ENCODE measurements around the gene PXMP2.

DNA sequence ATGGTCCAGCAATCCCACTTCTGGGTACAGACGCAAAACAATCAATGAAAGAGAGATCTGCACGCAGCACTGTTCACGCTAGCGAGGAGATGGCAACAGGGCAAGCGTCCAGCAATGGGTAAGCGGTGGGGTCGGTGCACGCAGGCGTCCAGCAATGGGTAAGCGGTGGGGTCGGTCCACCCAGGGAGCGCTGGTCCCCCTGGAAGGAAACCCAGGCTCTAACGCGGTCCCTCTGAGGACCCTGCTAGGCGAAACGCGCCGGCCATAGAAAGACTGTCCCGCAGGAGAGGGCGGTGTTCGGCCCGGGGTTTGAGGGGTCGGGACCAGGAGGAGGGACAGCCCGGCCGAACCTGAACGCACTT lies 22.6 kb downstream of the PXMP2 start:
- TF ChIP-seq, protein P1, sequence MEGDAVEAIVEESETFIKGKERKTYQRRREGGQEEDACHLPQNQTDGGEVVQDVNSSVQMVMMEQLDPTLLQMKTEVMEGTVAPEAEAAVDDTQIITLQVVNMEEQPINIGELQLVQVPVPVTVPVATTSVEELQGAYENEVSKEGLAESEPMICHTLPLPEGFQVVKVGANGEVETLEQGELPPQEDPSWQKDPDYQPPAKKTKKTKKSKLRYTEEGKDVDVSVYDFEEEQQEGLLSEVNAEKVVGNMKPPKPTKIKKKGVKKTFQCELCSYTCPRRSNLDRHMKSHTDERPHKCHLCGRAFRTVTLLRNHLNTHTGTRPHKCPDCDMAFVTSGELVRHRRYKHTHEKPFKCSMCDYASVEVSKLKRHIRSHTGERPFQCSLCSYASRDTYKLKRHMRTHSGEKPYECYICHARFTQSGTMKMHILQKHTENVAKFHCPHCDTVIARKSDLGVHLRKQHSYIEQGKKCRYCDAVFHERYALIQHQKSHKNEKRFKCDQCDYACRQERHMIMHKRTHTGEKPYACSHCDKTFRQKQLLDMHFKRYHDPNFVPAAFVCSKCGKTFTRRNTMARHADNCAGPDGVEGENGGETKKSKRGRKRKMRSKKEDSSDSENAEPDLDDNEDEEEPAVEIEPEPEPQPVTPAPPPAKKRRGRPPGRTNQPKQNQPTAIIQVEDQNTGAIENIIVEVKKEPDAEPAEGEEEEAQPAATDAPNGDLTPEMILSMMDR (IDR thresholded peaks at IDR 0.05): no peak
- TF ChIP-seq POLR2A (IDR thresholded peaks at IDR 0.05): no peak
